GM12878 (cell line): ENCODE data around the gene FCER1G. TPM values are rescaled to one million over a fixed set of nuclear protein-coding genes. Genes with fewer than 3 reads are reported as not detected.

Experiments
- ATF3 ChIP-seq: IDR thresholded peaks from 2 replicates; pipeline ENCODE4 v1.6.1; 2011; ENCODE audit warnings: low read depth, mild to moderate bottlenecking, low read length, moderate library complexity, borderline replicate concordance; ENCODE audit errors: extremely low read depth
- BMI1 ChIP-seq: fragments of 450-650 bp; IDR thresholded peaks from 2 replicates; pipeline ENCODE4 v1.6.1; 2016; ENCODE audit warnings: mild to moderate bottlenecking, moderate library complexity, borderline replicate concordance
- CBX5 ChIP-seq: sonication (generic); IDR thresholded peaks from 2 replicates; pipeline ENCODE4 v1.6.1; 2016; ENCODE audit warnings: low read depth, moderate library complexity, mild to moderate bottlenecking, inconsistent platforms
- CEBPZ ChIP-seq: fragments of 150-350 bp; IDR thresholded peaks from 2 replicates; pipeline ENCODE4 v1.6.1; 2016; ENCODE audit warnings: low read depth, low read length
- CHD2 ChIP-seq: IDR thresholded peaks from 2 replicates; pipeline ENCODE4 v1.6.1; 2011; ENCODE audit warnings: low read depth, low read length, improper control_type of control experiment, borderline replicate concordance
- CREB1 ChIP-seq: IDR thresholded peaks from 2 replicates; pipeline ENCODE4 v1.6.1; 2012; ENCODE audit warnings: low read depth, mild to moderate bottlenecking, inconsistent platforms
- HDAC2 ChIP-seq: fragments of 200-600 bp; sonication (generic); IDR thresholded peaks from 2 replicates; pipeline ENCODE4 v1.6.1; 2017
- JUNB ChIP-seq: IDR thresholded peaks from 2 replicates; pipeline ENCODE4 v1.6.1; 2016; ENCODE audit warnings: antibody characterized with exemption, mild to moderate bottlenecking
- NBN ChIP-seq: fragments of 450-650 bp; IDR thresholded peaks from 2 replicates; pipeline ENCODE4 v1.6.1; 2016
- NFIC ChIP-seq: IDR thresholded peaks from 2 replicates; pipeline ENCODE4 v1.6.1; 2012; ENCODE audit warnings: low read depth, mild to moderate bottlenecking, inconsistent platforms, low read length, moderate library complexity
- RCOR1 ChIP-seq: conservative IDR thresholded peaks from 2 replicates; pipeline ENCODE4 v1.6.1; 2012; ENCODE audit warnings: low read depth, low read length, improper control_type of control experiment
- SMC3 ChIP-seq: IDR thresholded peaks from 2 replicates; pipeline ENCODE4 v1.6.1; 2011; ENCODE audit warnings: low read length, improper control_type of control experiment, borderline replicate concordance
- SP1 ChIP-seq: IDR thresholded peaks from one replicate; pipeline ENCODE4 v1.6.1; 2011; ENCODE audit warnings: low read depth, low read length
- TAF1 ChIP-seq: IDR thresholded peaks from 2 replicates; pipeline ENCODE4 v1.6.1; 2011; ENCODE audit warnings: mild to moderate bottlenecking, low read depth, low read length, borderline replicate concordance
- ZBTB4 ChIP-seq: fragments of 450-650 bp; formaldehyde crosslinking; IDR thresholded peaks from 2 replicates; pipeline ENCODE4 v1.4.0; 2022; ENCODE audit warnings: mild to moderate bottlenecking, moderate library complexity
- ZBTB40 ChIP-seq: fragments of 450-650 bp; IDR thresholded peaks from 2 replicates; pipeline ENCODE4 v1.6.1; 2016; ENCODE audit warnings: mild to moderate bottlenecking, moderate library complexity, borderline replicate concordance
- polyA plus RNA-seq, 11 experiments: library from polyadenylated mRNA; depleted of rRNA in 4 of 11; unstranded in 6 of 11; stranded (reverse) in 5 of 11; fragments of >200 nt; fragmentation: Nextera tagmentation in 4 of 11; fragmentation: Illumina TruSeq in 1 of 11; extraction: Ambion mirVana in 4 of 11; extraction: Trizol in 1 of 11; gene quantifications; 1 replicate in 1 of 11; 2 replicates in 10 of 11; pipeline versions ENCODE4 v1.2.1 to v1.2.3, GENCODE V29; 2011 to 2016; ENCODE audit warnings: inconsistent platforms in 2 of 11, missing spikeins in 2 of 11, low read depth in 1 of 11
- total RNA-seq, 4 experiments: library from RNA; depleted of rRNA in 3 of 4; stranded (reverse); fragments of >200 nt in 3 of 4; fragmentation: Illumina TruSeq in 1 of 4; extraction: Trizol in 1 of 4; gene quantifications; 2 replicates each; pipeline versions ENCODE4 v1.2.1 to v1.2.3, GENCODE V29; 2013 to 2021

The FCER1G gene
- total and polyA plus RNA-seq, 10 of the 15 experiments (the other 5 are each of a cell fraction or from before 2014, with no cell fraction given): 0.40 to 1.9 (median 0.89) TPM

- TF ChIP-seq CREB1: peak; percentile 73
- peak; percentile 96 for TF ChIP-seq SP1
- 0 out of 2 replicates have a peak, but pooled peaks have one; percentile 76 for TF ChIP-seq RCOR1
- 0 out of 2 replicates have a peak, but pooled peaks have one; percentile 72 for TF ChIP-seq NBN
- TF ChIP-seq NFIC: no peak
- no peak for TF ChIP-seq CBX5
- TF ChIP-seq HDAC2: no peak
- no peak for TF ChIP-seq BMI1
- TF ChIP-seq CEBPZ: peak; percentile 24; the same call in 1 of the 2 replicates
- no peak for TF ChIP-seq ZBTB4
- no peak for TF ChIP-seq JUNB
- TF ChIP-seq CHD2: peak; percentile 84; the same call in 1 of the 2 replicates
- TF ChIP-seq ZBTB40: no peak
- peak; percentile 83 for TF ChIP-seq SMC3
- TF ChIP-seq TAF1: peak; percentile 66; the same call in 1 of the 2 replicates
- no peak for TF ChIP-seq ATF3
Observed at GRCh38 chr1:161225534-161226319, 10.6 kb downstream of the FCER1G start, which contains the start of gene TOMM40L (continued).
